ENCODE results near the gene NRL.

DNA sequence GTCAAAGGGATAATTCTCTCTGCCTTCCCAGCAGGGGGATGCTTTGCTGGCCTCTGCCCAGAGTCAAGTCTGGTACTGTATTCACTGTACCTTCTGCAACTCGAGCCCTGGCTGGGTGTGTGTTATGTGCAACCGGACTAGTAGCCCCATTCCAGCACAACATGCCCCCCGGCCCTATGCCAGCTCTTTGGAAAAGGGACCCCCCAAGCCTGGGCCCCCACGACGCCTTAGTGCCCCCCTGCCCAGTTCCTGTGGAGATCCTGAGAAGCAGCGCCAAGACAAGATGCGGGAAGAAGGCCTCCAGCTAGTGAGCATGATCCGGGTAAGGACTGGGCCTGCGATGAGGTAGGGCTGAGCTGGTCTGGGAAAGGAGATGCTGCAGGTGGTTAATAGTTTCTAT, 35.8 kb upstream of the NRL start:
- TF ChIP-seq, protein P1, sequence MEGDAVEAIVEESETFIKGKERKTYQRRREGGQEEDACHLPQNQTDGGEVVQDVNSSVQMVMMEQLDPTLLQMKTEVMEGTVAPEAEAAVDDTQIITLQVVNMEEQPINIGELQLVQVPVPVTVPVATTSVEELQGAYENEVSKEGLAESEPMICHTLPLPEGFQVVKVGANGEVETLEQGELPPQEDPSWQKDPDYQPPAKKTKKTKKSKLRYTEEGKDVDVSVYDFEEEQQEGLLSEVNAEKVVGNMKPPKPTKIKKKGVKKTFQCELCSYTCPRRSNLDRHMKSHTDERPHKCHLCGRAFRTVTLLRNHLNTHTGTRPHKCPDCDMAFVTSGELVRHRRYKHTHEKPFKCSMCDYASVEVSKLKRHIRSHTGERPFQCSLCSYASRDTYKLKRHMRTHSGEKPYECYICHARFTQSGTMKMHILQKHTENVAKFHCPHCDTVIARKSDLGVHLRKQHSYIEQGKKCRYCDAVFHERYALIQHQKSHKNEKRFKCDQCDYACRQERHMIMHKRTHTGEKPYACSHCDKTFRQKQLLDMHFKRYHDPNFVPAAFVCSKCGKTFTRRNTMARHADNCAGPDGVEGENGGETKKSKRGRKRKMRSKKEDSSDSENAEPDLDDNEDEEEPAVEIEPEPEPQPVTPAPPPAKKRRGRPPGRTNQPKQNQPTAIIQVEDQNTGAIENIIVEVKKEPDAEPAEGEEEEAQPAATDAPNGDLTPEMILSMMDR (conservative IDR thresholded peaks at IDR 0.05 in 1 of 2, IDR thresholded peaks at IDR 0.05 in 1 of 2; ENCODE audit: low read depth in 1 of 2, low read length in 2 of 2) = no peak
- TF ChIP-seq EZH2 (IDR thresholded peaks at IDR 0.05; ENCODE audit: low read length, missing control alignments) = no peak

Measured in fibroblast of lung (primary cell).